HG02571 (cell line): ENCODE results near the gene FOXJ1.

ENCODE experiments used
- ATAC-seq: cut with Tn5 transposase; IDR thresholded peaks from one replicate; pipeline ENCODE4 v1.9.1; 2021; ENCODE audit warnings: mild to moderate bottlenecking, moderate library complexity; ENCODE audit not compliant: unreplicated experiment

Gene FOXJ1

GRCh38 chr17:76142039-76142584 is 1.1 kb upstream of the FOXJ1 start:
- no peak for ATAC-seq

GRCh38 chr17:76140661-76141211 is 309 bp downstream of the FOXJ1 start:
- ATAC-seq: no peak

DNA sequence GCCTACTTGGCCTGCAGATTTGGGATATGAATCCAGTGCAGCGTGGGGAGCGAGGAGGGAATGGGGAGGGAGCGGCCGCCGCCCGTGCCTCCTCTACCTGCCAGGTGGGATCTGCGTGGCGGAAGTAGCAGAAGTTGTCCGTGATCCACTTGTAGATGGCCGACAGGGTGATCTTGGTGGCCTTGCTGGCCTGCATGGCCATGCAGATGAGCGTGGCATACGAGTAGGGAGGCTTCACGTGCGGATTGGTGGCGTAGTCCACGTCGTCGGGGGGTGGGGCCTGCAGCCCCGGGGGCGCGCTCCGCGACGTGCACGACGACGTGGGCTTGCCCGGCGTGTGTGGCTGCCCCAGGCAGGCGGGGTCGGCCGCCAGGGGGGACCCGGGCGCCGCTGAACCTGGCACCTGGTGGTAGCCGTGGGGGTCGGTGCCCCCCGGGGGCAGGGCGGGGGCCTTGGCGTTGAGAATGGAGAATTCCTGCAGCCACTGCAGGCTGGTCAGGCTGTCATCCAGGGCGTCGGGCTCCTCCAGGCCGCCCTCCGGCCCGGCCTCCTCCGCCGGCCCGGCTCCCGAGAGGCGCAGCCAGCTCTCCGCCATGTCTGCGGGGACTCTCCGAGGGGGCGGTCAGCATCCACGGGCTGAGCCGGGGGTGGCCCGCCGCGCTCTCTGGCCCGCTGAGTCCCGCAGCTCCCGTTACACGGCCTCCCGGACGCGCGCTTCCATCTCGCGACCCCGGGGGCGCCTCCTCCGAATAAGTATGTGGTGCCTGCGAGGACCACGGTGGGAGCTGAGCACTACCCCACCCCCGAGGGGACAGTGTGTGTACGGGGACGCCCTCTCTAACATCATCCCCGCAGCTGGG is 1.0 kb downstream of the FOXJ1 start:
- no peak for ATAC-seq

DNA sequence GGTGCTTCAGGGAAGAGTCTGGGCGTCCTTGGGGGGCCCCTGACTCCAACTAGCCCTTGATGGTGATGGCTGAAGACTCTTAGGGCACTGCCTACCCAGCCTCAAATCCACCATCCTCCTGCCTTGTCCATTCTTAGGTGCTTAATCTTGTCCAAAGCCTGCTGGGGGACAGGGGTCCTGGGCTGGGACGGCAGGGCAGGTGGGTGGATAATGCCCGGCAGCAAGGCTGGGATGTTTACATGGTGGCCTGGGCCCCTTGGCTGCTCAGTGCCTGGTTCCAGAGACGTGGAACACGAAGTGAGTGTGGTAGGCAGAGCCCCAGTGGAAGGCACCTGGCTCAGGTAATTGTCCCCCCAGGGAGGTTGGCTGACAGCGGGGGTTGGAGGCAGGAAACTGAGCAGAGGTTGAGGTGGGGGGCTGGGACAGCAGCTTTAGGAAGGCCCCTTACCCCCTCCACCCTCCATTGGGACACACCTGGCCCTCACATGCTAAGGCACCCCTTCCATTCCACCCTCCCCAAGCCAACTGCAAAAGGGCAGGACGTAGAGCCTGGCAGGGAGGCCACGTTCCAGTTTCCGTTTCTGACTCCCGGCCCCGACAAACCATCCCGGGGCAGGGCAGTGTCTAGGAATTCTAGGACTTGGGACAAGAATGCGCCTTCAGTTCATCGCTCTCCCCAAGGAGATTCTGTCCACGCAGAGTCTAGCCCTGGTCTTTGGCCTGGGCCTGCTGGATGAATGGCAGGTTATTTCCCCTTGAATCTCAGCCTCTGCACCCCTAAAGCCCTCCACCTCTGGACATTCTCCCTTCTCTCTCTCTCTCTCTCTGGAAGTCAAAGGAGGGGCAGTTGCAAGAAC is 1.9 kb downstream of the FOXJ1 start:
- no peak for ATAC-seq

DNA sequence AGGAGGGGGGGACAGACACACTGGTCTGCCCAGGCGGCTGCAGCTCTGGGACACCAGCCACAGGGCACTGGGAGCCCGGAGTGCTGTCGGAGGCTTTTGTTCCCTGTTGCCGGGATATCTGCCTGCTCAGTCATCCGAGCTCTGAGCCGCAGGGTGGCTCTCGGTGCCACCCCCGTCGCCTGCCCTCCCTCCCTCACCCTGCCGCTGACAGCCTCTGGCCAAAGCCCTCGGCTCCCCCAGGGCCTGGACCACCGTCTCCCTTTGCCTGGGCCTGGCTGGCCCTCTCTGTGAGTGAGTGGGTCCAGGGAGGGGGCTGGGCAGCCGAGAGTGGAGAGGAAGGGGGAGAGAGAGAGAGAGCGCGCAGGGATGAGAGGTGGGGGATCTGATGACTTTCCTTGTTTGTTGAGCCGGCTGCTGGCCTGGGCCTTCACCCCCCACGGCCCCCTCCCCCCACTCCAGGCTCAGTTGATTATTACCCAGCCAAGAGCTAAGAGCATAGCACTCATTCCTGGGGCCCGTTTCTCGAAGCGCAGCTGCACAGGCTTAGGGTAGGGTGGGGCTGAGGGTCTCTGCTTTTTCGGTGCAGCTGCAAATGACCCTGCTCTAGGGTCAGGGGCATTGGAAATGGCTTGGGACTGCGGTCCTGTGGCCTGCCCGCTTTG is 2.7 kb downstream of the FOXJ1 start:
- ATAC-seq: no peak

DNA sequence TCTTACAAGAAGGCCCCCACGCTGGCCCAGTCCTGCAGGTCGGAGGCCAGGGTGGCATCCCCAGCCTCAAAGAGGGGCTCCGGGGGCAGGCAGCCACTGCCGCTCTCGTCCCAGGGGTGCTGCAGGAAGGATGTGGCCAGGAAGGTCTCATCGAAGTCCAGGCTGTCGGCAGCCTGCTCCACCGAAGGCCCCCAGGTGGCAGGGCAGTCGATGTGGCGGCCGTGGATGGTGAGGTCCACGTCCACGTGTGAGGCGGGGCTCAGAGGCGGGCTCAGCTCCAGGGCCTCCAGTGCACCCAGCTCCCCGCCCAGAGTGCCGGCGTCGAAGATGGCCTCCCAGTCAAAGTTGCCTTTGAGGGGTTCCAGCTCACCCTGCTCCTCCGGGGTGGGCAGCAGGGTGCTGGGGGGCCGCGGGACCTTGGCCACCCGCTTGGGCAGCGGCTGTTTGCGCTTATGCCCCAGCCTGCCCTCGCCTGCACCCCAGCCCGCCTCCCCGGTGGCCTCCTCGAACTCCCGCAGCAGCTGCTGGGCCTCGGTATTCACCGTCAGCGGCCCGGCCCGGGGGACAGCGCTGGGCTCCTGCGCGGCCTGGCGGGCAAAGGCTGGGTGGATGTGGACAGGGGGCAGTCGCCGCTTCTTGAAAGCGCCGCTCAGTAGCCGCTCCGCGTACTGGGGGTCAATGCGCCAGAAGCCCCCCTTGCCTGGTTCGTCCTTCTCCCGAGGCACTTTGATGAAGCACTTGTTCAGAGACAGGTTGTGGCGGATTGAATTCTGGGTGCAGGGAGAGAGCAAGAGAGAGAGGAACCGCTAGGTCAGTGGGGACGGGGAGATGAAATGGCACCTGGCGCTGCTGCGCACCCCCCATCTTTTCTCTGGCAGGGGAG is 3.5 kb downstream of the FOXJ1 start:
- no peak for ATAC-seq

- ATAC-seq: no peak
Observed at GRCh38 chr17:76137001-76137350, 4.1 kb downstream of the FOXJ1 start.

DNA sequence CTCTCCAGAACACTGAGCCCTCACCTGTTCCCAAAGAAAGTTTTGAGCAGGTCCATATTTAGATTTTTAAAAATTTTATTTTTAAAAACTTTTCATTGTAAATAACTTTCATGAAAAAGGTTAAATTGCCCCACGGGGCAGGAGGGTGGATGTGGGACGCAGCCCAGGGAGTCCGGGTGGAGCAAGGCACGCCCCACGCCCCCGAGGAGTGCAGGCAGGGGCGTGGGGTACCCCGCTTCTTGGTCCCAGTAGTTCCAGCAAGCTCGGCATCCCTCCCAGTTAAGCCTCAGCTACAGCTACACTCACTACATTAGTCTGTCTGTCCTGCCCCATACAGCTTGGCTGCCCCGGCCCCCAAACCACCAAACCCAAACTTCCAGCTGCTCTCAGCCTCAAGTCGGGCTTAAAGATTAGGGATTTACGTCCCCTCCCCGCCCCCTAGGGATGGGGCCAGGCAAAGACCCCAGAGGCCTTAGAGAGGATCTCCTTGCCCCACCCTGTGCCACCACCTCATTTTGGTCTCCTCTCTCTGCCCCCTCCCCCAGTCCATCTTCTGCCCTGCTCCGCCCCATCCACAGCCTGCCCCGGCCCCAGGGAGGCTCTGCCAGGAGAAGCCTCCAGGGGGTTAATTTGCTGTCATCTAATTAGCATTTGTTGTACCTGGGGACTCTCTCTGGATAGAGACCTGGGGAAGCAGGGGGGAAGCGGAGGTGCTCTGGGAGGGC is 4.6 kb downstream of the FOXJ1 start:
- ATAC-seq: no peak

GRCh38 chr17:76135810-76136188 is 5.2 kb downstream of the FOXJ1 start:
- no peak for ATAC-seq

- ATAC-seq: no peak
Observed at GRCh38 chr17:76134911-76135809, 5.9 kb downstream of the FOXJ1 start.

DNA sequence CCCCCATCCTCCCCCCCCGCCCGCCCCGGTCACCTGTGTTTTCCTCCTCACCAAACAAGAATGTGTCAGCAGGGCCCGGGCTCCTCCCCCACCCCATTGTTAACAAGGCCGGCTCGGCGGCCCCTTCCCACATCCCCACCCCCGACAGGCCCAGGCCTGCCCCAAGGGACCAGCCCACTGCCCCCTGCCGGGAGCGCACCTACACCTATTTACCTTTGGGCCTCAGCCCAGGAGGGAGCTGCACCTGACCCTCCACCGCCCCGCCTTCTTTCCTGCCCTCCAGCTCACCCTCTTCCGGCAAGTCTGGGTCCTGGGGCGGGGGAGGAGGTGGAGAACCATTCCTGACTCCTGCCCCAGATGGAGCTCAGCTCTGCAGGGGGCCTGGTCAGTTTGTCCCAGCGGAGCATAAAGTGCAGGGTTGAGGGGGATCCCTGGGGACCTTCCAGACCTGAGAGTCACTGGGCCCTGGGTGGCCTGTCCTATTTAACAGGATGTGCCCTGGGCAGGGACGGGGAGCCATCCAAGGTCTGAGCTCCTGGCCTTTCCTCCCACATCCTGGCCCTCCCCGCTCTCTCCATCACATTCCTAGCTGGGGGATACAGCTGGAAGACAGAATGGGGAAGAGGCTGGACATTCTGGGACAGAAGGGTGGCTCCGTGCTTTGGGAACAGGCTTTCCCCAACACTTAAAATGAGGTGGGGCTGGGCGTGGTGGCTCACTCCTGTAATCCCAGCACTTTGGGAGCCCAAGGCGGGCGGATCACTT is 8.3 kb downstream of the FOXJ1 start:
- no peak for ATAC-seq

- ATAC-seq: no peak
Observed at GRCh38 chr17:76131692-76132573, 9.1 kb downstream of the FOXJ1 start.

DNA sequence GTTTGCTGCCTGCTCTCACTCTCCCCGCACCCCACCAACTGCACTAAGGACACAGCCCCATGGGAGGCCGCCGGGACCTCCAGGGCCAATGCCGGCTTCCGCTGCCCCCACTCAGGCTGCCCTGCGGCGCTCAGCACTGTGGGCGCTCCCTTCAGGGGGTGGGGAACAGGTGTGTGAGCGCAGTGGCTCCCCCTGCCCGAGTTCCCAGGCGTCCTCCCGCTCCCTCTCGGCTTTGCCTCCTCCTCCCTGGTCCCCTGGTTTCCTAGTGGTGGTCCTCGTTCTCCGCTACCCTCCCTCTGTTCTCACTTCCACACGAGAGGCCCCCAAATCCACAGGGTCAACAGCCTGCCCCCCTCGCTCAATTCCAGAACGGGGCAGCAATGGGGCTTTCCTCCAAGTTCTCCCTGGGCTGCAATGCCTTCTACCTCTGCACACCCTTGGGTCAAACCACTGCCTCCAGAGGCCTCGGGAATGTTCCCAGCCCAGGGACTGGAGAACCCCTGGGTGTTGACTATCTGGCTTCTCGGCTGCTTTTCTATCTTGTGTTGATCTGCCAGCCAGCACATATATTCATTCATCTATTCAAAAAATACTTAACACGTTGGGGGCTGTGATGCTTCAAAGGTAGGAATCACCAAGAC is 9.9 kb downstream of the FOXJ1 start:
- no peak for ATAC-seq

- no peak for ATAC-seq
Observed at GRCh38 chr17:76130473-76130872, 10.6 kb downstream of the FOXJ1 start.

GRCh38 chr17:76125922-76126321 is 15.1 kb downstream of the FOXJ1 start:
- ATAC-seq: no peak

- no peak for ATAC-seq
Observed at GRCh38 chr17:76125391-76125675, 15.7 kb downstream of the FOXJ1 start.
